CD4-positive, alpha-beta T cell treated with Interleukin-10 for 1 hour (primary cell): Measurements from ENCODE around the gene KRTAP1-5.
"Not testable (repeated sequence)": the region's sequence is repeated elsewhere in the genome, so short reads cannot be mapped to it uniquely, and the experiment has no call there.

ENCODE experiments used
- DNase-seq: peaks from one replicate; pipeline ENCODE4 v3.0.0-alpha.2; 2020

Gene KRTAP1-5

DNA sequence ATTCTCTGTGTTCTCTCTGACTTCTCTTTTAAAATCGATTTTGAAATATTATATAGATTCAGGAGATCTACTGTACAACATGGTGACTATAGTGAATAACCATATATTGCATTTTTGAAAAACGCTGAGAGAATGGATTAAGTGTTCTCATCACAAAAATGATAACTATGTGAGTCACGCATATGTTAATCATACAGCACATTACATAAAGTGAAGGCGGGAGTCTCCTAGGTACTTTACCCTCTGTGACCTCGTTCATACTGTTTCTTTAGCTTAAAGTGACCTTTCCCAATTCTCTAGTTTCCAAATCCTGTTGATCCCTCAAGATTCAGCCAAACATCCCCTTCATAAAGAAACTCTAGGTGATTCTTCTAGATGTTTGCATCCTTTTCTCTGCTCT, 24.2 kb downstream of the KRTAP1-5 start:
- no peak for DNase-seq

DNA sequence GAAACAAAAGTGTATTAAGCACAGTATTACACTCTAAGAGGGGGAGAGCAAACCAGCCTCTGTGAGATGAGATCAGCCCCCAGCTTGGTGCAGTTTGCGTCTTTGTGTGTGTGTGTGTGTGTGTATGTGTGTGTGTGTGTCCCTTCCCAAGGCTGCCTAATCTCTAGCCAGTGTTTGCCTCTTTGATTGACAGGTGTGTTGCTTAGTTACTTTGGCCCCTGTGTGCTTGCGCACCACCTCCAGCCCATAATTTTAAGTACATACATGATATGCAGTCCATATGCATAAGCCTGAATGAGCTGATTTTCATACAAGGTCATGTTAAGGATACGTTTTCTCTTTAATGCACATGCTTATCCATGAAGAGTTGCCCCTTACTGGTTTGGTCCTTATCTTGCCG, 25.2 kb downstream of the KRTAP1-5 start:
- no peak for DNase-seq

DNA sequence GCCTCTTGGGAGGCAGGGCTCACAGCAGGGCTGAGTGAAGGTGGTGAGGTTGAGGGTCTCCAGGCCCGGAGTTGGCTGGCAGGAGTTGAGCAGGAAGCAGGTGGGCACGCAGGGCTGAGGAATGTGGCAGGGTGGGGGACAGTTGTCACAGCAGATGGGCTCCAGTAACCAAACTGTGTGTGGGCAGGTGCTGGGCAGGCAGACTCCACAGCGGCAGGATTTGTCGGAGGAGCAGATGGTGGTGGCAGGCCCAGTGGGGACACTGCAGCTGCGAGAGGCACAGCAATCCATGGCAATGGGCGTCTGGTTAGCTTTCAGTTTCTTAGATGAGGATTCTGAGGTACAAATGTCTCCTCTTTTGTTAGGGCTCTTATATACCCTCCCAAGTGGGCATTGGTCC, 27.4 kb downstream of the KRTAP1-5 start, which contains the start of gene KRTAP3-2:
Gene KRTAP3-2 (minus strand): TSS at position 344 of the 400 bp plus-strand sequence. CDS start 53 bp downstream, at position 291.
- DNase-seq, result not testable (repeated sequence)

GRCh38 chr17:40997361-40997760, 29.6 kb downstream of the KRTAP1-5 start:
- no peak for DNase-seq

- no peak for DNase-seq
Measured at GRCh38 chr17:40996829-40997228, 30.2 kb downstream of the KRTAP1-5 start.

DNA sequence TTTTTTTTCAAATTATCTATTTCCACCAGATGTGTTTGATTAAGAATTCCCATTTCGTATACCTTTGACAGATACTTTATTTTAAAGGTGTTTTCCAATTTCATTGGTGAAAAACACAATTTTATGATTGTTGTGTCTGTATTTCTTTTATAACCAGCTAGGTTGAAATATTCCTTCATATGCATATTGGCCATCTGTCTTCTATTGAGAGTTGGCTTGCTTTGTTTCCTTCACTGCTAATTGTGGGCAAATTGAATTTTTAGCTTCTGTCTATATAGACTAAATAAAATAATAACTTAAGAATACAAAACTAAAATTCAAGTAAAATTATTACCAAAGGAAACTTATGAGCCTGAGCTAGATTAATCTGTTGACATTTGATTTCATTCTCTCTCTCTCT, 31.9 kb downstream of the KRTAP1-5 start:
- DNase-seq, result no peak

GRCh38 chr17:40993839-40994238, 33.2 kb downstream of the KRTAP1-5 start, which contains the start of gene KRTAP3-3:
Gene KRTAP3-3, minus strand, starts transcription at chr17:40994164. Its CDS starts 67 bp downstream, at chr17:40994097.
- DNase-seq, result no peak

GRCh38 chr17:40993084-40993483, 33.9 kb downstream of the KRTAP1-5 start:
- DNase-seq, result no peak

DNA sequence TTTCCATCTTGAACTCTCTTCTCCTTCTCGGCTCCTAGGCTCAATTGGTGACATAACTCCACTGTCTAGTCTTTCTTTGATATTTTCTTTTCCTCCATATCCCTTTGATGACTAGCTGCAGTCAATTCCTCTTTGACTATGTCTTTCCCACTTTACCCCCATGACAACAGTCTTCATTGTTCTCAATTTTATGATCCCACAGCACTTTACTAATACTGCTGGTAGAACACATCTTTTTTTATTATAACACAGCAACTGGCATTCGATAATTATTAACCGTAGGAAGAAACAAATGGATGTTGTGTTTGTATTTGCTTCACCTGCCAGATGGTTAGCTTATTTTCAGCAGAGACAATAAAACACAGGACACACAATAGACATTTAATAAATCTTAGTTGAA, 34.3 kb downstream of the KRTAP1-5 start:
- no peak for DNase-seq

- DNase-seq, result no peak
Measured at GRCh38 chr17:40986920-40987319, 40.1 kb downstream of the KRTAP1-5 start.

DNA sequence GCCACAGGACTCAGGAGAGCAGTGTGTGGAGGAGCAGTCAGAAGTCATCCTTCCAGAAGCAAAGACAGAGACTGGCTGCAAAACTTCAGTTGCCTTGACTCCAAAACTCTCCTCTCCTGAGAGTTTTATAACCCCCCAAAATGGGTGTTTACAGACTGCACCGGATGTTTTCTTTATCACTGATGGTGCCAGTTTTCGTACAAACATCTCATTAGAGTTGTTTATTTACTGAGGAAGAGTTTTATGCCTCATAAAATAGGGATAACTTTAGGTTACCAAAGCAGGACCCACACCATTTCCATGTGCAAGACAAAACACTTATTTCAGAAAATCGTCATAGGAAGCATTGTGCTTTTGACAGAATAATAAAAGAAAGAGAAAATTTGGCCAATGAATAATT, 42.8 kb downstream of the KRTAP1-5 start, which contains the start of gene KRT40:
Gene KRT40 (minus strand): TSS at position 101 of the 400 bp plus-strand sequence. CDS start 53 bp downstream, at position 48.
- no peak for DNase-seq

DNA sequence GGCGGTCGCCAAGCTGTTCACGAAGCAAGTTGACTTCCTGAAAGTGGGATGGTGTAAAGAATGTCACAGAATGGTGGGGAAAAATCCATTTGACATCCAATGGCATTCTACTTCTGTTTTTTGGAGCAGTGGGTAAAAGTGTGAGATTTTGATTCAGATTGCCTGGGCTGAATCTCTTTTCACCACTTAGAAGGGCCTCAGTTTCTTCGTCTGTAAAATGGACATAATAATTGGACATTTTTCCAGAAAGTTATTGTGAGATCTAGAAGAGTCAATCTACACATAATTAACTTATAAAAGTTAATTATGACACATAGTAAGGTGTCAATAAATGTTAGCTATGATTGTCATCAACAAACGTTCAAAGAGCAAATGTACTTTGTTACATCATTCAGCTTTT, 45.9 kb downstream of the KRTAP1-5 start:
- no peak for DNase-seq

DNA sequence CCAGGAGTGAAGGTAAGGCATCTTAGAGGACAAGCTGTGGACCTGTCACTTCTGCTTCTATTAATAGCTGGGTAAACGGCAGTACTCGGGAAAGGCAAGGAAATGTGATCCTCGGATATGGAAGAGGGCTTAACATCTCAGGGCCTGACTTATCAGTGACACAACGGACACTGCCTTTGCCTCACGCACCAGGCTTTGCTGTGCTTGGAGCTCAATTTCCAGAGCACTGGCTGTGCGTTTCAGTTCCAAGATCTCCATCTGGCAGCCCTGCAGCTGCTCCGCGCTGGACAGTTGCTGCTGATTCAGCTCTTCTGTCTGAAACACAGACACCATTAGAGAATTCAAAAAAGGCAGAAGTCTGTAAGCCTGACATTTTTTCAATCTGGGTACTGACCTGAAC, 46.4 kb downstream of the KRTAP1-5 start:
- no peak for DNase-seq

DNA sequence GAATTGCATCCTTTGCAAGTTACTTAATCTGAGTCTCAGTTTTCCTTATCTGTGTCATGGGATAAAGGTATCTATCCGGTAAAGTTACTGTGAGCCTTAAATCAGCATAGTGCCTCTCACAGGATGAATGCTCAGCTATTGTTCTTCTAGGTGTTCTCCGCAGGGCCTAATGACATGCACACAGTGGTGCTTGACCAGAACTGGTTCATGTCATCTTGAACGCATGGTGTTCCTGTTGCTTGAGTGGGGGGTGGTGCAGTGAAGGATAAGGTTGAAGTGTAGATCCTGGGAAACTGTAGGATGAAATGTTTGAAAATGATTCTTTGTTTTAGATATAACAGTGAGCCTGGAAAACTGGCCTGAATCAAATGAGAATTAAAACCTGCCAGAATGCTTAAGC, 46.9 kb downstream of the KRTAP1-5 start:
- no peak for DNase-seq

DNA sequence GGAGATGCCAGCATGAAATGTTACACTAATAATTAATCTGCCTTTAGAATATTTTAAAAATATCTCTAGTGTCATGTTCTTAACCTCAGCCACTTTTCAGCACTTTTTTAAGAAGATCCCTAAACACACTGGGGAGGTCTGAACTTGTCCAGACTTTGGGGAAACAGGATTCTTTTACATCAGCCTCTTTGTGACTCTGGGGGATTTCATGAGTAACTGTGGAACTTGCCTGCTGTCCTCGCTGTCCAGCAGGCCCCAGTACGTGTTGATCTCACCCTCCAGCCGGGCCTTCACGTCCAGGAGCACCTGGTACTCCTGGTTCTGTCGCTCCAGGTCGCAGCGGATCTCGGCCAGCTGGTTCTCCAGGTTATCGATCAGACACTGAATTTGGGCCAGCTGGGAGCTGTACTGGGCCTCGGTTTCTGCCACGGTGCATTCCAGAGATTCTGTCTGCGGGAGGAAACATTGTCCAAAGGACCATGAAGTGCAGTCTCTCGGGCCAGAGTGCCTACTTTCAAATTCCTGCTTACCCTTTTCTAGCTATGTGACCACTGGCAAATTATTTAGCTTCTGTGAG, 48.3 kb downstream of the KRTAP1-5 start:
- no peak for DNase-seq
